Neural cell (in vitro differentiated cells): ENCODE results near the gene SYPL2. TPM values are rescaled to one million over a fixed set of nuclear protein-coding genes. Genes with fewer than 3 reads are reported as not detected.

Experiments used
- H2AFZ ChIP-seq: fragments of 200-600, 300-800 bp; sonication (generic), shearing (Covaris generic); 2 replicates; pipeline ENCODE4 v1.6.0; 2014; ENCODE audit warnings: low read depth, mild to moderate bottlenecking, antibody characterized with exemption, low read length, moderate library complexity
- H3F3A ChIP-seq: fragments of 200-600 bp; shearing (Covaris generic); 2 replicates; pipeline ENCODE4 v1.6.1; 2016; ENCODE audit warnings: mild to moderate bottlenecking, moderate library complexity, mixed read lengths, antibody characterized with exemption, low read length; ENCODE audit not compliant: insufficient read depth, poor library complexity, severe bottlenecking
- H3K27ac ChIP-seq: fragments of 200-600, 300-800 bp; sonication (generic), shearing (Covaris generic); 2 replicates; pipeline ENCODE4 v1.5.1; 2014; ENCODE audit warnings: mild to moderate bottlenecking, low read length, moderate library complexity
- H3K27me3 ChIP-seq: fragments of 300-800, 200-600 bp; sonication (generic), shearing (Covaris generic); 2 replicates; pipeline ENCODE4 v1.6.0; 2014; ENCODE audit warnings: mild to moderate bottlenecking, low read depth, low read length, moderate library complexity; ENCODE audit not compliant: insufficient read depth
- H3K36me3 ChIP-seq: fragments of 300-800, 200-600 bp; sonication (generic), shearing (Covaris generic); 2 replicates; pipeline ENCODE4 v1.5.1; 2014; ENCODE audit warnings: mild to moderate bottlenecking, antibody characterized with exemption, low read length, moderate library complexity; ENCODE audit not compliant: insufficient read depth
- H3K4me2 ChIP-seq: fragments of 300-800, 200-600 bp; sonication (generic), shearing (Covaris generic); 2 replicates; pipeline ENCODE4 v1.6.0; 2014; ENCODE audit warnings: mild to moderate bottlenecking, low read length
- H3K4me3 ChIP-seq: fragments of 300-800, 200-600 bp; sonication (generic), shearing (Covaris generic); 2 replicates; pipeline ENCODE4 v1.5.1; 2014; ENCODE audit warnings: mild to moderate bottlenecking, low read length, moderate library complexity
- H3K79me2 ChIP-seq: fragments of 200-600 bp; shearing (Covaris generic); replicated peaks from 2 replicates; pipeline ENCODE4 v1.6.0; 2014; ENCODE audit warnings: mild to moderate bottlenecking, low read length, moderate library complexity; ENCODE audit not compliant: insufficient read depth
- H3K9ac ChIP-seq: fragments of 300-800, 200-600 bp; sonication (generic), shearing (Covaris generic); 2 replicates; pipeline ENCODE4 v1.6.1; 2016; ENCODE audit warnings: mild to moderate bottlenecking, low read length, mixed read lengths
- H3K9me2 ChIP-seq: fragments of 200-600 bp; shearing (Covaris generic); 2 replicates; pipeline ENCODE4 v1.6.1; 2016; ENCODE audit warnings: mild to moderate bottlenecking, low read length, mixed read lengths; ENCODE audit not compliant: insufficient read depth
- H3K9me3 ChIP-seq: fragments of 200-600, 300-800 bp; sonication (generic), shearing (Covaris generic); 2 replicates; pipeline ENCODE4 v1.6.1; 2016; ENCODE audit warnings: mild to moderate bottlenecking, mixed run types, low read length, moderate library complexity, mixed read lengths
- H4K20me1 ChIP-seq: fragments of 200-600 bp; shearing (Covaris generic); 2 replicates; pipeline ENCODE4 v1.6.1; 2016; ENCODE audit warnings: mild to moderate bottlenecking, mixed run types; ENCODE audit not compliant: insufficient read depth
- EP300 ChIP-seq: fragments of 450-650 bp; conservative IDR thresholded peaks from 2 replicates; pipeline ENCODE4 v1.6.1; 2014; ENCODE audit warnings: antibody characterized with exemption, mild to moderate bottlenecking, moderate library complexity; ENCODE audit not compliant: poor library complexity, severe bottlenecking
- EZH2 ChIP-seq: fragments of 200-600, 300-800 bp; shearing (Covaris generic), sonication (generic); IDR thresholded peaks from 2 replicates; pipeline ENCODE4 v1.6.1; 2014; ENCODE audit warnings: antibody characterized with exemption, low read length, borderline replicate concordance, mild to moderate bottlenecking; ENCODE audit not compliant: insufficient read depth, poor library complexity, severe bottlenecking
- MXI1 ChIP-seq: fragments of 450-650 bp; conservative IDR thresholded peaks from 2 replicates; pipeline ENCODE4 v1.6.1; 2014; ENCODE audit warnings: antibody characterized with exemption, mild to moderate bottlenecking; ENCODE audit not compliant: poor library complexity, severe bottlenecking
- POLR2AphosphoS5 ChIP-seq: IDR thresholded peaks from 2 replicates; pipeline ENCODE4 v1.6.1; 2012
- RAD21 ChIP-seq: fragments of 450-650 bp; conservative IDR thresholded peaks from 2 replicates; pipeline ENCODE4 v1.6.1; 2014; ENCODE audit warnings: antibody characterized with exemption, mild to moderate bottlenecking, moderate library complexity
- REST ChIP-seq: IDR thresholded peaks from 2 replicates; pipeline ENCODE4 v1.6.1; 2012; ENCODE audit warnings: borderline replicate concordance
- SMC3 ChIP-seq: fragments of 450-650 bp; conservative IDR thresholded peaks from 2 replicates; pipeline ENCODE4 v1.6.1; 2014; ENCODE audit warnings: antibody characterized with exemption, mild to moderate bottlenecking, moderate library complexity; ENCODE audit not compliant: poor library complexity
- TAF1 ChIP-seq: IDR thresholded peaks from 2 replicates; pipeline ENCODE4 v1.6.1; 2012; ENCODE audit warnings: low read depth
- polyA plus RNA-seq: library from polyadenylated mRNA; depleted of rRNA; stranded (reverse); fragments of >200 nt; gene quantifications from 2 replicates; pipeline ENCODE4 v1.2.3, GENCODE V29; 2014
- TF ChIP-seq, protein P1 (sequence below): fragments of 450-650 bp; IDR thresholded peaks from 2 replicates; pipeline ENCODE4 v1.5.1; 2014; ENCODE audit warnings: antibody characterized with exemption, mild to moderate bottlenecking, moderate library complexity; ENCODE audit not compliant: poor library complexity, severe bottlenecking

Gene SYPL2
- polyA plus RNA-seq, 1 donor from 2014 or later: not detected

DNA sequence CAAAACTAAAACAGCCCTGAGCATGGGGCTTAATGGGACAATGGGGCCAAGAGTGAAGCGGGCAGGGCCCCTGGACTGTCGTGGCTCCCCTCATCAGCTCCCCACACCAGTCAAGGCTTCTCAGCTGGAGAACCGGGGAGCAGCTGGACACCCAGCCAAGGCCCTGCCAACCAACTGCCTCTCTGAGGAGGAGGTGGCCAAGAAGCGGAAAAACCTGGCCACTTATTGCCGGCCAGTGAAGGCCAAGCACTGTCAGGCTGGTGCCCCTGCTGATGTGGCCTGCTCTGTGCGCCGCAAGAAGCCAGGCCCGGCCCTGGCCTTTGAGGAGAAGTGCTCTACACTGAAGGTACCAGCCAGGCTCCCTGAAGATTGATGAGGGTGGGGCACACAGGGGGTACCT, 25.0 kb downstream of the SYPL2 start:
- Histone ChIP-seq H3K36me3 (no peaks in the 10 kb centered on the region), H3K79me2 (no peaks in the 10 kb centered on the region), H3K27me3 (no peaks in the 10 kb centered on the region), H3K9ac (no peak overlapping the region), H4K20me1 (no peaks in the 10 kb centered on the region), H3K27ac (no peak overlapping the region), H3F3A (no peaks in the 10 kb centered on the region), H3K9me2 (no peaks in the 10 kb centered on the region), H3K9me3 (no peaks in the 10 kb centered on the region), H3K4me2 (no peak overlapping the region), H2AFZ (no peak overlapping the region), H3K4me3 (no peak overlapping the region)
- TF ChIP-seq REST (no peak), SMC3 (no peak), EZH2 (no peak), POLR2AphosphoS5 (no peak), EP300 (no peak), RAD21 (no peak), TAF1 (no peak), MXI1 (no peak)
- TF ChIP-seq, protein P1, sequence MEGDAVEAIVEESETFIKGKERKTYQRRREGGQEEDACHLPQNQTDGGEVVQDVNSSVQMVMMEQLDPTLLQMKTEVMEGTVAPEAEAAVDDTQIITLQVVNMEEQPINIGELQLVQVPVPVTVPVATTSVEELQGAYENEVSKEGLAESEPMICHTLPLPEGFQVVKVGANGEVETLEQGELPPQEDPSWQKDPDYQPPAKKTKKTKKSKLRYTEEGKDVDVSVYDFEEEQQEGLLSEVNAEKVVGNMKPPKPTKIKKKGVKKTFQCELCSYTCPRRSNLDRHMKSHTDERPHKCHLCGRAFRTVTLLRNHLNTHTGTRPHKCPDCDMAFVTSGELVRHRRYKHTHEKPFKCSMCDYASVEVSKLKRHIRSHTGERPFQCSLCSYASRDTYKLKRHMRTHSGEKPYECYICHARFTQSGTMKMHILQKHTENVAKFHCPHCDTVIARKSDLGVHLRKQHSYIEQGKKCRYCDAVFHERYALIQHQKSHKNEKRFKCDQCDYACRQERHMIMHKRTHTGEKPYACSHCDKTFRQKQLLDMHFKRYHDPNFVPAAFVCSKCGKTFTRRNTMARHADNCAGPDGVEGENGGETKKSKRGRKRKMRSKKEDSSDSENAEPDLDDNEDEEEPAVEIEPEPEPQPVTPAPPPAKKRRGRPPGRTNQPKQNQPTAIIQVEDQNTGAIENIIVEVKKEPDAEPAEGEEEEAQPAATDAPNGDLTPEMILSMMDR: no peak

DNA sequence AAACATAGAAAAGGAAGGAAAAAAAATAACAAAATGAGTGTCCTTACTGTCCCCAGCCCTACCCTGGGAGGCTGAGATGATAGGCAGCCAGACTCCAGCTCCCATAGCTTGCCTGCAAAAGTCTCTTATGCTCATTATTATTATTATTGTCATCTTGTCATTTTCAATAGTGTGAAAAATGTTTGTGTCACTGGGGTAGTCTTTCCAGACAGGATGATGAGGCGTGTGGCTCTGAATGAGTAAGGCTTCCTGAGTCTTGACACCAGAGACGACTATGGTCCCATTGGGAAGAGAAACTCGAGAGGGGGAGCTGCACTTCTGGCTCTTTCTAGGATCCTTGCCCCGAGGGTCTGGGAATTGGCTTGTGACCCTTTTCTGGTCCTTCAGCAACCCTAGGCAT, 26.4 kb downstream of the SYPL2 start:
- Histone ChIP-seq H3F3A (no peaks in the 10 kb centered on the region), H3K9me2 (no peaks in the 10 kb centered on the region), H3K4me3 (no peak overlapping the region), H3K27me3 (no peaks in the 10 kb centered on the region), H3K27ac (no peak overlapping the region), H3K36me3 (no peaks in the 10 kb centered on the region), H4K20me1 (no peaks in the 10 kb centered on the region), H3K4me2 (no peak overlapping the region), H3K9me3 (no peaks in the 10 kb centered on the region), H3K9ac (no peak overlapping the region), H2AFZ (no peak overlapping the region), H3K79me2 (no peaks in the 10 kb centered on the region)
- TF ChIP-seq RAD21: no peak
- TF ChIP-seq EZH2: no peak
- TF ChIP-seq EP300: peak; percentile 50
- no peak for TF ChIP-seq POLR2AphosphoS5

DNA sequence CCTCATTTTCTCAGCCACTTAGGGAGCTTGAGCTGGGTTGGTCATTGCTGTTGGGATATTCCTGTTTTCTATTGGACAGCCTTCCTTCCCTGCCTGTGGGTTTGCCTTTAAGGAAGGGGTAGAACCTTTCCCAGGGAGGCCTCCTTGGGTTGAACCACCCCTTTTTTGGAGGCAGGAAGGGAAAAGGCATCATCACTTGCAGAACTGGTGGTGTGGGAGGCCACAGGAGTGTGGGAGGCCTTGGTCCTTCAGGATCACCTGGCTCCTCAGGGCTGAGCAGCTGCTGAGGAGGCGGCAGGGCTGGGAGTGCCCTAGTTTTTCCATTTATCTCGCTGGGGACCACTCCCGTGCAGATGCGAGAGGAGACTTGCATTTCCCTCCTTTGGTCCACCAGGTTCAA, 26.9 kb downstream of the SYPL2 start:
- TF ChIP-seq, protein P1: no peak
- no peak for TF ChIP-seq RAD21
- TF ChIP-seq EP300: no peak
- TF ChIP-seq TAF1: no peak
- no peak for TF ChIP-seq MXI1
- TF ChIP-seq REST: no peak
- TF ChIP-seq EZH2: no peak
- TF ChIP-seq POLR2AphosphoS5: no peak
- no peak for TF ChIP-seq SMC3
- H3K9ac ChIP-seq: peak overlapping the region; percentile 69
- peak overlapping the region; percentile 95 for H3K4me3 ChIP-seq
- H3K27ac ChIP-seq: no peak overlapping the region
- H3K4me2 ChIP-seq: no peak overlapping the region
- no peaks in the 10 kb centered on the region for H3F3A ChIP-seq
- no peaks in the 10 kb centered on the region for H3K9me3 ChIP-seq
- H3K79me2 ChIP-seq: no peaks in the 10 kb centered on the region
- H3K27me3 ChIP-seq: no peaks in the 10 kb centered on the region
- no peak overlapping the region for H2AFZ ChIP-seq
- no peaks in the 10 kb centered on the region for H4K20me1 ChIP-seq
- no peaks in the 10 kb centered on the region for H3K36me3 ChIP-seq
- H3K9me2 ChIP-seq: no peaks in the 10 kb centered on the region
